Measurements from ENCODE around the gene ARMCX2.

DNA sequence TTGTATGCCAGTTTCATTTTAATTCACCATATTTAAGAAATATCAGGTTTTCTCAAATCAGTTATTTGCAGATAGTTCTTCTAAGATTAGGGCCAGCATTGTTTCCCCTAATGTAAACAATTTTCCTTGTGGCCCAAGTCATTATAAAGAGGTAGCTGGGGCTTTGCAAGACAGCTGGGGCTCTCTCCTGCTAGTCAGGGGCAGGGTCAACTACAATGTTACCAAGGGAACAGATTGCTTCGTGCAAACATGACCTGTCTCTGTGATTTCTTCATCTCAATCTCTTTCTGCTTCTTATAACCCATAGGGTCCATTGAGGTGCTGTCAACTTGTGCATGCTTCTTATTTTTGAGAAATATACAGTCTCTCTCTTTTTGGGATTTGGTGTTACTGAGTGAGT, 53.9 kb downstream of the ARMCX2 start:
- TF ChIP-seq CTCF (IDR thresholded peaks at IDR 0.05): no peak
- TF ChIP-seq EZH2 (IDR thresholded peaks at IDR 0.05): no peak
